Activated CD4-positive, alpha-beta T cell treated with anti-CD3 and anti-CD28 coated beads, Interleukin-2, amount 10 ng/mL, durations not matched to agents 24 days and 14 days (primary cell): ENCODE results near the gene ALOX5. TPM values are rescaled to one million over a fixed set of nuclear protein-coding genes. Genes with fewer than 3 reads are reported as not detected.

ENCODE experiments used
- DNase-seq: peaks from one replicate; pipeline ENCODE4 v3.0.0; 2022
- H3K27ac Mint-ChIP-seq: one replicate; pipeline ENCODE4 v1.8.0; 2022; ENCODE audit warnings: mild to moderate bottlenecking, mixed read lengths
- H3K27me3 Mint-ChIP-seq: one replicate; pipeline ENCODE4 v1.8.0; 2022; ENCODE audit warnings: mixed read lengths
- H3K36me3 Mint-ChIP-seq: one replicate; pipeline ENCODE4 v1.8.0; 2022; ENCODE audit warnings: low read depth, mild to moderate bottlenecking, mixed read lengths
- H3K4me1 Mint-ChIP-seq: one replicate; pipeline ENCODE4 v1.8.0; 2021; ENCODE audit warnings: mixed read lengths
- H3K4me3 Mint-ChIP-seq: one replicate; pipeline ENCODE4 v1.8.0; 2022; ENCODE audit warnings: mild to moderate bottlenecking, moderate library complexity, mixed read lengths
- H3K9me3 Mint-ChIP-seq: one replicate; pipeline ENCODE4 v1.8.0; 2021; ENCODE audit warnings: mixed read lengths
- intact Hi-C: fragments of 100-400 bp; cut with micrococcal nuclease; formaldehyde crosslinking; loops from one replicate; pipeline ENCODE4 v1.15.1; 2023
- total RNA-seq: library from RNA; stranded (reverse); gene quantifications from 2 replicates; pipeline ENCODE4 v1.2.3, GENCODE V29; 2022

Gene ALOX5
- total RNA-seq, 1 donor from 2014 or later = 2.4 TPM

DNA sequence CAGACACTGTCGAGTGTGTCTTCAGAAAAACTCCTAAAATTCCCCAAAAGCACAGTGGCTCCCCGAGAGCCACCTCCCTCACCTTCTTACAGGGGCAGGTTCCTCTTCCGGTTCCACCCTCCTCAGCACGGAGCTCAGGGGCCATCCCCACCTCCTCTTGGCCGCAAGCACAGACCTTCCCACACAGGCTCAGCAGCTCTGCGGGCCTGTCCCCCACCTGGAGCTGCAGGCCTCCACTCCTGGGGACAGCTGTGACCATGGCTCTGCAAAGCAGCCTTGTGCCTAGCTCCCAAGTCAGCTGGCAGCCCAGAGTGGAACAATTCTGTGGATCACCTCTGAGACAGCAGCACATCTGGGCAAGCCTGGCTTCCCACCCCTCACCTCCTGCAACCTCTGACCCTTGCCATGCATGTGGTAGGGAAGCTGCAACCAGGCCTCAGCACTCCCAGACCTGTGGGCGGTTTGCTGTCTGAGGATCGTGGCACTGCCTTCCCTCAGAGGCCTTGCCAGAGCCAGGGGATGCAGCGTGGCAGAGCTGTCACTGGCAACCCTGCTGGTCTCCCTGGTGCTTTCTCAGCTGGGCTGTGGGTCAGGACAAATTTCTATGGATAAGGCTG, 79.7 kb downstream of the ALOX5 start:
- Mint-ChIP-seq H3K4me1 (peaks cover 31% of the 10 kb centered on the region), H3K9me3 (peaks cover 4% of the 10 kb centered on the region), H3K36me3 (peaks cover 18% of the 10 kb centered on the region), H3K4me3 (peak overlapping the region; percentile 5), H3K27ac (peak overlapping the region; percentile 4), H3K27me3 (no peaks in the 10 kb centered on the region)
- DNase-seq = no peak
- intact Hi-C loops = no loop called here

DNA sequence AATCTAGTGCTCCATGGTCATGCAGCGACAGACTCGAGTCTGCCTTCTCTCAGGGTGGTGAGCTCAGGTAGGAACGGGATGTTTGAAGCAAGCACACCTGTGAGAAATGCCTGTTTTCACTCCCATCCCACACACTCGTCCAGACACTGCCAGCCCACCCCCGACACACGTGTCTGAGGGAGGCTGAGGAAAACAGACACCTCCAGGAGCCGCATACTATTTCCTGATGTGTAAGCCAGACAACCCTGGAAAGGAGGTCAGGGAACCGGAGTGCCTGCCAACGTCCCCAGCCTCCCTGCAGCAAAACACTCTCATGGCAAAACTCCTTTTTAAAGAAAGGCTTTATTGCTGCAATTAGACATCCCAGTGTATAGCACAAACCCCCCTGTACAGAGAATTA, 80.2 kb downstream of the ALOX5 start:
- Mint-ChIP-seq H3K36me3 (peaks cover 23% of the 10 kb centered on the region), H3K4me1 (peaks cover 31% of the 10 kb centered on the region), H3K27ac (peak overlapping the region; percentile 84), H3K4me3 (peak overlapping the region; percentile 58), H3K9me3 (peaks cover 4% of the 10 kb centered on the region), H3K27me3 (no peaks in the 10 kb centered on the region)
- intact Hi-C loops = no loop called here
- no peak for DNase-seq

DNA sequence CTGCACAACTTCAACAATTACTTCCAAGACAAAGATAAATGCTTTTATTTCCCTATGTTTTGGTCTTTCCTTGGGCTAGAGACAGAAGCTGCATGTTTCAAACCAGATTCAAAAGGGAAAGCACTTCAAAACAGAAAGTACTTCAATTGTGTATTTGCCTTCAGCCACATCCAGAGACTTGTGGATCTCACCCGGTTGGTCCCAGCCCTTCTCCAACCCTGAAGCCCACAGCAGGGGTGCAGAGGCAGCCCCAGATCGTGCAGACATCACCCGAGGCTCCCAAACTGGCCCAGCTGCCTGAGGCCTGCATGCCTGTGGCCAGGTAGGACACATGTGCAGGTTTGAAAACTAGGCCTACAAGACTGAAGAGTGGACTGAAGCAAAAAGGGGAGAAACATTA, 80.8 kb downstream of the ALOX5 start:
- Mint-ChIP-seq H3K27ac (peak overlapping the region; percentile 84), H3K4me1 (peaks cover 31% of the 10 kb centered on the region), H3K9me3 (peaks cover 4% of the 10 kb centered on the region), H3K27me3 (no peaks in the 10 kb centered on the region), H3K36me3 (peaks cover 23% of the 10 kb centered on the region), H3K4me3 (peak overlapping the region; percentile 58)
- intact Hi-C loops = no loop called here
- peak; percentile 67 for DNase-seq

DNA sequence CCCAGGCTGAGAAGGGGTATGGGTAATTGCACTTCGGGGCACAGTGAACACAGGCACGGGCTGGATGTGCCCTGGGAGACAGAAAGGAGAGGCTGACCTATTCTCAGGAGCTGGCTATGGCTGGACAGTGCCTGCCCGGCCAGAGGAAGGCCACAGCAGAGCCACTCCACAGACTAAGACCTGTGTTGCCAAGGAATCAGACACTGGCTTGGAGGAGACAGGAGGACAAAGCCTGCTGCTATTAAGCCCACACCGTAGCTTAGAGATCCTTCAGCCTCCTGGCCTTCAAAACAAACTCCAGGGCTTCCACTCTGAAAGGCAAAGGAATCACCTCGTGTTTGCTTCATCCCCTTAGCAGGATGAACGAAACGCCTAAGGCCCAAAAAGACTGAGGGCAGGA, 82.2 kb downstream of the ALOX5 start:
- DNase-seq = no peak
- H3K4me1 Mint-ChIP-seq = peaks cover 42% of the 10 kb centered on the region
- H3K27me3 Mint-ChIP-seq = no peaks in the 10 kb centered on the region
- intact Hi-C loops = no loop called here
- H3K27ac Mint-ChIP-seq = no peak overlapping the region
- peaks cover 23% of the 10 kb centered on the region for H3K36me3 Mint-ChIP-seq
- H3K9me3 Mint-ChIP-seq = peaks cover 4% of the 10 kb centered on the region
- no peak overlapping the region for H3K4me3 Mint-ChIP-seq

DNA sequence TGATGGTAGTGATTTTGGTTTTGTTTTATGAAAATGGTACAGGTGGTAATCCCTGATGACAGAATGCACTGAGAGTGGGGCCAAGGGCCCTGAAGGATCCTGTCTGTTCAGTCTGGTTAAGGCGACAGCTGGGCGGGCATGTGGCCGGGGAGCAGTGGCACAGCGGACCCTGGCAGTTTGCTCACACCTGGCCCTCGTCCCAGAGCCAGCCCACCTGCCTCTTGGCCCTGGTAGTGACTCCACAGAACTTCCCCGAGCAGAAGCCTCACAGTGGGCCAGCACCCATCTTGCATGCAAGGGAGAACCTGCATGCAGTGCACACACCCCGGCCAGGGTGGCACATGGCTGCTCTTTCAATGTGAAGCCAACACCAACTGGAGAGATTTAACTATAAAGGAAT, 82.8 kb downstream of the ALOX5 start:
- Mint-ChIP-seq H3K27me3 (no peaks in the 10 kb centered on the region), H3K9me3 (no peaks in the 10 kb centered on the region), H3K4me1 (peaks cover 44% of the 10 kb centered on the region), H3K36me3 (peaks cover 26% of the 10 kb centered on the region), H3K27ac (no peak overlapping the region), H3K4me3 (no peak overlapping the region)
- intact Hi-C loops = no loop called here
- no peak for DNase-seq

DNA sequence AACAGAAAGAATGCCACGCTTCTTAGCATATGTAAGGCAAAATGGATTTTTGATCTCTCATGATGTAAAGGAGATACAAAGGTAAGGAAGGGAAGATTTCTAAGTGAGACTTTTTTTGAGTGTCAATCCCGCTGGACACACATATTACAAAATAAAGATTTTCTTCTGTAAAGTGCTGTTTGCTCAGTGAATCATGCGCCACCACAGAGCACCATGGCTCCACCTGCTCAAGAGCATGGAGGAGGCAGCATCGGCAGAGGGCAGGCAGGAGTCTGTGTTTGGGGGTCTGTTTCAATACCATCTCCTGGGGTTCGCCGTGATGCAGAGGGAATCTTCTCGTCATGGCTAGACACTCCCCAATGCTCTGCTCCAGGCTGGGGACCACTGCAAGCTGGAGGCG, 83.5 kb downstream of the ALOX5 start:
- Mint-ChIP-seq H3K9me3 (no peaks in the 10 kb centered on the region), H3K36me3 (peaks cover 30% of the 10 kb centered on the region), H3K27ac (no peak overlapping the region), H3K4me3 (no peak overlapping the region), H3K4me1 (peaks cover 45% of the 10 kb centered on the region), H3K27me3 (no peaks in the 10 kb centered on the region)
- intact Hi-C loops = no loop called here
- no peak for DNase-seq

DNA sequence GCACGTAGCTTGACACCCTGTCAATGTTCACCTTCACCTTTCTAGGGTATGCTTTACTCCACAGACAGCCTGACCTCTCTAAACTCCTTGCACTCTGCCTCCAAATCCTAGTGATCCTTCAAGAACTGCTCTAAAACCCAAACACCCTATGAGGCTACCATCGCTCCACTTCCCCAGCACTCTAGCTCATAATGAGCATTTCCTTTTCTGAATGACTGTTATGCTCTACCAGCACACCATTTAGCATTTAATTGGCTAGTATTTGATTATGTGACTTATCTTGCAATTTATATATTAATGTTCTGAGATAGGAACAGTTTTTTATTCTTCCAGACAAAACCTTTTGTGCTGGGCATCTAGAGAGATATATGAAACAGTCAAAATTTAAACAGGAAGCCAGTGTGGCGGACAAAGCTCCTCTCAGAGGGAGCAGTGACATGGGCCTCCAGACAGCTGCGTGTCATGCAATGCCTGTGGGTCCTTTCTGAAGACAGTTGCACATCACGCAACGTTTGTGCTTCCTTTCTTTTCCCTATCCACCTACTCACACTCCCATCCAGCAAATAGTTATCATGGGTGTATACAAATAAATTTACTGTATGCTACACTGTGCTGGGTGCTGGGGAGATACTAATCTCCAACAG, 86.3 kb downstream of the ALOX5 start:
- Mint-ChIP-seq H3K27ac (no peak overlapping the region), H3K9me3 (no peaks in the 10 kb centered on the region), H3K27me3 (no peaks in the 10 kb centered on the region), H3K4me1 (peaks cover 41% of the 10 kb centered on the region), H3K4me3 (no peak overlapping the region), H3K36me3 (peaks cover 28% of the 10 kb centered on the region)
- DNase-seq = no peak
- intact Hi-C loops = no loop called here

DNA sequence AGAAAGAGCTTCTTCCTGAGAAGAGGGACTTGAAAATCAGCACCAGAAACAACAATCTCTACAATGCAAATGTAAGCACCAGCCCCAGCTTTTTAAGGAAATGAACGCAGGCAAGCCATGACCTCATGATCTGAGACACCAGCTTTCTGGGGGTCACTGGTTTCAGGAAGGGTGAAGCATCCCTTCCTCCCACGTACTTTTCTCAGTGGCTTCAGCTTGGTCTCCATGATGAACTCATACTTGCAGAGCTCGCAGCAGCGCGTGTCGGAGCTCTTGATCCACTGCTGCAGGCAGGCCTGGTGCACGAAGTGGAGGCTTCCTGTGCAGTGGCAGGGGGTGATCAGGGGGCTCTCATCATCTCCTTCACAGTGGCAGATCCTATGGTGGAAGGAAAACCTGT, 87.0 kb downstream of the ALOX5 start:
- intact Hi-C loops = no loop called here
- H3K4me1 Mint-ChIP-seq = peaks cover 36% of the 10 kb centered on the region
- H3K27me3 Mint-ChIP-seq = no peaks in the 10 kb centered on the region
- no peaks in the 10 kb centered on the region for H3K9me3 Mint-ChIP-seq
- H3K36me3 Mint-ChIP-seq = peaks cover 28% of the 10 kb centered on the region
- H3K27ac Mint-ChIP-seq = peak overlapping the region; percentile 56
- DNase-seq = no peak
- no peak overlapping the region for H3K4me3 Mint-ChIP-seq

DNA sequence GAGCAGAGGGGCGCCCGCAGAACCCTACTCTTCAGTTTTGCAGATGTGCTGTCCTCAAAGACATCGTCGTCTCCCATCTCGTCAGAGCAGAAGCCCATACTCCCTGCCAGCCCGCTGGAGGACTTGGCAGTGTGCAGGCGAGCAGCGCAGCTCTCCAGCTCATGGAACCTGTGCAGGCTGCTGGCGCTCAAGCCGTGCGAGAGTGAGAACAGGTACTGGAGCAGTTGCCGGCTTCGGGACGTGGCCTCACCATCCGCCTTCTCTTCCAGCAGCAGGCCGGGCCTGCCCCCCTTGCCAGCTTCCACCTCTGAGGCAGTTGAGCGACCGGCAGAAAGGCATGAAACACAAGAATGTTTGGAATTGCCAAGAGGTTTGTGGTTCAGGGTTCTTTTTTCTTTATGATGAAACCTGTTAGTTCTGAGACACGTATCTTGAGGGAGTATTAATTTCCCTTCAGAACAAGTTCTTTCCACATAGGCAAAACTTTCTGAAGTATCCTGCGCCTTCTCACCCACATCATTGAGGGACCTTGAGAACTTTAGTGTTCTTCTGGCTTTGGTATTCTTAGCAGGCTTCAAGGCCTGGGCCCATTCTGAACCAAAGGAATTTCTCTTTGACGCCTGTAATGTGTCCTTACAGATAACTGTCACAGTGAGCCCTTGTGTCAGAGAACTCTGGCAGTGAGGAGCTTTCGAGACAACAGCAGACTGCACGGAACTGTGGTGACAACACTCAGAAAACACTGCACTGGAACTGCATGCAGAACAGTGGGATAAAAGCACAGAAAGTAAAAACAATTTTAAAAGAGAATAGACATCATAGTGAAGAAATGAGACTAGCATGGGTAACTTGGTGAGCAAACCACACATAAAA, 89.5 kb downstream of the ALOX5 start:
- Mint-ChIP-seq H3K4me3 (no peak overlapping the region), H3K4me1 (peaks cover 38% of the 10 kb centered on the region), H3K9me3 (no peaks in the 10 kb centered on the region), H3K36me3 (peaks cover 18% of the 10 kb centered on the region), H3K27me3 (no peaks in the 10 kb centered on the region), H3K27ac (no peak overlapping the region)
- intact Hi-C loops = loop anchor here (2.0 kb wide), 1 partner anchor 131 kb away; no protein-coding TSS in a partner anchor
- DNase-seq = no peak

DNA sequence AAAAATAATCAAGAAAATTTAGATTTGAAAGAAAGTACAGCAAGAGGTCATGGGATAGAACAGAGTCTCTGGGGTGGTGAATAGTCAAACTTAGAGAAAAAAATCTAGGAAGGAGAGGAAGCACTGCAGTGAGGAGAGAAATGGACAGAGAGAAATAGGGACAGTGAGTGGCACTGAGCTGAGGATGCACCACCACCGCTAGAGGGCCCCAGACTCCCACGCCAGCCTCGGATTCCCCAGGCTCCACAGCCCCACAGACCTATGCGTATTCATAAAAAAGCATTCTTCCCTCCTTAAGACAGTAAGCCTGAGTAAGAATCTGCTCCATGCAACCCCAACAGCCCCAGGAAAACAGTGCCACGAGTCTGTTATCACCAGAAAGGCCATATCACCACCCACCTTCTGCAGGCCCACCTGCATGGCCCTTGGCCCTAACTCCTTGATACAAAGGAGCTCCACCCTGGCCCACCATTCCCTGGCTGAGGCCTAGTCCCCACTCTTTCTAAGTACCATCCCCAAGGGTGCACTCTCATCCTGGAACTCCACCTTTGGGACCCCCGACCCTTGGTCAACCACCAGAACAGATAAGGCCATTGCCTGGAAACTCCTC, 91.0 kb downstream of the ALOX5 start:
- Mint-ChIP-seq H3K27me3 (no peaks in the 10 kb centered on the region), H3K27ac (no peak overlapping the region), H3K9me3 (no peaks in the 10 kb centered on the region), H3K4me3 (no peak overlapping the region), H3K4me1 (peaks cover 39% of the 10 kb centered on the region), H3K36me3 (peaks cover 9% of the 10 kb centered on the region)
- intact Hi-C loops = loop anchor here (1.0 to 5.0 kb wide), 4 partner anchors 130 to 228 kb away; partner anchors contain the start of gene ZFAND4
- peak; percentile 92 for DNase-seq

DNA sequence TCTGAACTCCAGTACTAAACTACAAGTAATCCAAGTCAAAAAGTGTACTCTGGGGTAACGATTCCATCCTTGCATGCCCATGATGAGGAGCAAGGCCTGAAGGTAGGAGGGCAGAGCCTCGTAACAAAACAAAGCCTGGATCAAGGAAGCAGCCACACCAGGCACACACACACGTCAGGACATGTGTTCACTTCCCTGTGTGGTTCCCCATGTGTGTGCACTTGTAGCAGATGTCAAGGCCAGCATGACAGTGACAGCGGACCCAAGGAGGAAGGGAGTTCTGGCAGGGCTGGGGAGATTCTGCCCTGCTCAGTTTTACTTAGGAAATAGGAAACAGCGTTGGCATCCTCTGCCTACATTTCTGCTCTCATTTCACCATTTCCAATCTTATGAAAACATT, 92.8 kb downstream of the ALOX5 start:
- Mint-ChIP-seq H3K4me1 (peaks cover 34% of the 10 kb centered on the region), H3K27ac (no peak overlapping the region), H3K4me3 (no peak overlapping the region), H3K36me3 (peaks cover 4% of the 10 kb centered on the region), H3K9me3 (no peaks in the 10 kb centered on the region), H3K27me3 (no peaks in the 10 kb centered on the region)
- intact Hi-C loops = loop anchor here (5.0 kb wide), 2 partner anchors 214 to 229 kb away; no protein-coding TSS in a partner anchor
- DNase-seq = no peak

DNA sequence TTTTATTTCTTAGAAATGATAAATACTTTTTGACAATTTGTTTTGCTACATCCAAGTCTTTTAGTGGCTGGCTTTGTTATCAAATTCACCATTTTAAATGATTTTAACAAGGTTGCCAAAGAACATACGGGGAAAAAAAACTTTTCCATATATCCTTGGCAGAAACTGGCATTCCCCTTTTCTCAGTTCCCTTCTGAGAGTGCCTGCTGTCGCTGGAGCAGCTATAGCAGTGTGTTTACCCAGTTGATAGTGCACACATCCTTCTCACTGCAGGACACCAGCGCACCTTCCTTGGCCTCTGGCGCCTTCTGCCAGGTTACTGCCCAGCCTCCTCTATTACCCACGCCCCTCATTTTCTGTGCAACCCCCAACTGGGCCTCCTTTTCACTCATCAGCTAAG, 94.1 kb downstream of the ALOX5 start:
- Mint-ChIP-seq H3K27ac (no peak overlapping the region), H3K4me1 (peaks cover 29% of the 10 kb centered on the region), H3K27me3 (no peaks in the 10 kb centered on the region), H3K4me3 (no peak overlapping the region), H3K36me3 (no peaks in the 10 kb centered on the region), H3K9me3 (no peaks in the 10 kb centered on the region)
- no peak for DNase-seq
- intact Hi-C loops = loop anchor here (5.0 kb wide), 2 partner anchors 216 to 231 kb away; no protein-coding TSS in a partner anchor

DNA sequence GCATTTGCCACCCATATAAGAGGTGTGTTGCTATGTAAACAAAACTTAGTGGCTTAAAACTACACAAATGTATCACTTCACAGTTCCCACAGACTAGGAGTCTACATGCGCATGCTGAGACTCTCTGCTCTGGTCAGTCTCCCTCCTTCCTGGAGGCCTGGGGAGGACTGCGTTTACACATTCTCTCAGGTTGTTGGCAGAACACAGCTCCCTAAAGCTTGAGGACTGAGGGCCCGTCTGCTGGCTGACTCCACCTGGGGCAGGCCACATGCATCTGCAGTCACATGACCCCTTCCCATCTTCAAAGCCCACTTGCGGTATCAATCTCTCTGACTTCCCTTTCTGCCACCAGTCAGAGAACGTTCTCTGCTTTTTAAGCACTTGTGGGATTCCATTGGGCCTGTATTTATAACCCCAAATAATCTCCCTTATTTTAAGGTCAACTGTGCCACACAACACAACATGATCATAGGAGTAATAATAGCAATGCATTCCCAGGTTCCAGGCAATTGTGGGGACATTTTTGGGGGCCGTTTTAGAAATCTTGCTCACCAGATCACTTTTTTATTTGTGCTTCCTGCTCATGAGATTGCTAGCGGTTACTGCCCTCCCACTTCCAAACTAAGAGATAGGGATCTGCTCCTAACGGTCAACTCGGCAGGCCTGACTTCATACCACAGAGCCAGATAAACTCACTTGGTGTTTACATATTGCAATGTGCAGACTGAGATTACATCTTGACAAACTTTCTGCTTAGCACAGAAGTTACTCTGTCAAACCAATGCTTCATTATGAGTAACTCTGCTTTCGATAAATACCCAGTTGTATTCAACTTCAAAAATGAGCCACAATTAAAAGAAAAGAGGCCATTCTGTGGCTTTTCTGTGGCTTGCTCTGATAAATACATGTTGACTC, 96.3 kb downstream of the ALOX5 start:
- intact Hi-C loops = no loop called here
- peak; percentile 81 for DNase-seq
- peak overlapping the region; percentile 75 for H3K27ac Mint-ChIP-seq
- H3K9me3 Mint-ChIP-seq = no peaks in the 10 kb centered on the region
- H3K4me1 Mint-ChIP-seq = peaks cover 18% of the 10 kb centered on the region
- H3K27me3 Mint-ChIP-seq = no peaks in the 10 kb centered on the region
- no peaks in the 10 kb centered on the region for H3K36me3 Mint-ChIP-seq
- H3K4me3 Mint-ChIP-seq = peak overlapping the region; percentile 16
